Stimulated activated CD4-positive, alpha-beta T cell treated with anti-CD3 and anti-CD28 coated beads, Interleukin-1b, Interleukin-23, amount 100 ng/mL, for 48 hours (primary cell): ENCODE results near the gene CCDC177.

Experiments used
- DNase-seq: peaks from one replicate; pipeline ENCODE4 v3.0.0-alpha.2; 2020

CCDC177 gene

DNA sequence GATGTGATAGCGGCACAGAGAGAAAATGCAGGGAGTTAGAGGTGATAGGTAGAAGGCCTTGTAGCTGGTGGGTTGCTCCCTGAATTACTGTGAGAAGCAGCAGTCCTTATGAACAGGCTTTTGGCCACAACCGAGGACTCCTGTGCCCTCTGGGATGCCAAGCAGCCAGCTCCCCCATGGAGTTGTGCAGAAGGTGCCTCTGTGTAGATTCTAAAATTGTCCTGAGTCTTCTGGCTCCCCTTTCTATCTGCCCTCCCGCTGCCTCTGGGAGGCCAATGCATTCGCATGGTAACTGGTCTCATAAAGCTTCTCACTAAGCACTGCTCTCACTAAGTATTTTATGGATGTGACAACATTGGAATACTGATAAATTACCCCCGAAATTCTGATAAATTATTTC lies 20.7 kb upstream of the CCDC177 start:
- DNase-seq = no peak

DNA sequence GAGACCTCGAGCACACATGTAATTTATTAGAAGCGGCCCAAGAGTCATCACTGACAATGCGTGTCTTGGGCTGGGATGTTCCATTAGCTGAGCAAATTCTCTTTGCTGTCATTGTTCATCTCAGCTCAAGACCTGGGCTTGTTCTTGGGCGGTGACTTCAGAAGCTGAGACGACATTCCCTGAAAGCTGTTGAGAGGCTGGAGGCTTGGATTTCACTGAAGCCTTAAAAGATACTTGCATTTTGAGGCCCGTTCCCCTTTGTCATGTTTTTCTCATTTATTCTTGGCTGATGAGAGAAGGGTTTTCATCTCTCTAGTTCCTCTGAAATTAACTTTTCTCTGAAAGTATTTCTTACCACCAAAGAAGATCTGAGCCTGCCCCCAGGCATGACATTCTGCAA lies 20.2 kb upstream of the CCDC177 start:
- no peak for DNase-seq

DNA sequence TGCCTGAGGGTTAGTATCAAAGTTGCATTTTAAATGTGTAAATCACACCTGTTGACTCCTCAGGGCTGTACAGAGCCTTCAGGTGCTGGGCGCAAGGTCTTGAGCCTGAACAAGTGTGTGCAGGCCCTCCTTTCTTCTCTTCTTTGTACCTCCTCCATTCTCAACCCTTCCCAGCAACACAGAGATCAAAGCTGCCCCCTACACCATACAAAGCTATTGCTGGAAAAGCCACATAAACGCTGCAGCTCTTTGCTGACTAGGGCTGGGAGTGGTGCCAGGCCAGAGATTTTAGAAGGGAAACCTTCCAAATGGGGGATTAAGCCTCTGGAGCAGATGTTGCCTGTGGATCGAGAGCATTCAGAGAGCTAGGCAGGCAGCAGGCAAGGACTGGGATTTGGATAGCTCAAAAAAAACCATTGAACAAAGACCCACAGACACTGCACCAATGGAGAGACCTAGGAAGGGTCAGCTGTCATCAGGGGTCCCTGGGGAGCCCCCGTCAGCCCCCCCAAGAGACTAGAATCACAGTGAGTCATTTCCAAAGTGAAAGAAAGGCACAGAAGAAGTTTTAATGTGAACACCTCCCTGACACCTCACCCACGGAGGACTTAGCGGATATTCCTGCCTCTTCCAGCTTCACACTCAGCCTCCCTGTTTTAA lies 18.5 kb upstream of the CCDC177 start:
- DNase-seq = no peak

DNA sequence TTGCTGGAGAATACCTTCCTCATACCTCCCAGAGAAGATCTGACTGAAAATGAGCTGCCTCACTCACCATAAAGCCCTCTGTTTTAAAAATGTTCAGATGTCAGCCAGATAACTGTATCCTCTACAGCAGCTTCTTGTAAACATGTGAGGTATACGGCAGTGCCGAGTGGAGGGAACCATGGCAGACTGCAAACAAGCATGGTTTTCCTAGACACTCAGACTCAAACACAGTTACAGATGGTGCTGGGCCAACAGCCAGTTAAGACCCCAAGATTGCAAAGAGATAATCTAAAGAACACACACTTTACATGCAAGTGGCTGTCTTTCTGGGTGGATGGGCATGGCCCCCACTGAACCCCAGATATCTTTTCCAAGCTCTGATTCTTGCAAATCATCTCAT lies 16.6 kb upstream of the CCDC177 start:
- DNase-seq = no peak

DNA sequence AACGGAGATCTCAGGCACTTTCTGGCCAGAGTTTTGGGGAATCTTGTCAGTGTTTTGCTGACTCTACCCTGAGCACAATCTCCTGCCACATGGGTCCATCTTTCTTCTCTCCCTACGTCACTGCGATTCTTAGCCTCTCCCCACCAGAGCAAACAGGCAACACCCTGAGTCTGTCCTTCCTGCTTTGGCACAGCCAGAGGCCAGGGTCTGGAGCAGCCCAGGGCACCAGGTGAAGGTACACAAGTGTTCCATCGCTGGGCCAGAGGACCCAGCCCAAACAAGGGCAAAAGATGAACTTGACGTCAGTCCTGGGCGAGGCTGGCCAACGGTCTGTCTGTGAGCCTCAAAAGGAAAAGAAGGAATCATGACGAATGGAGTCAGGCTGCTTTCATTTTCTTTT lies 12.7 kb upstream of the CCDC177 start:
- no peak for DNase-seq

DNA sequence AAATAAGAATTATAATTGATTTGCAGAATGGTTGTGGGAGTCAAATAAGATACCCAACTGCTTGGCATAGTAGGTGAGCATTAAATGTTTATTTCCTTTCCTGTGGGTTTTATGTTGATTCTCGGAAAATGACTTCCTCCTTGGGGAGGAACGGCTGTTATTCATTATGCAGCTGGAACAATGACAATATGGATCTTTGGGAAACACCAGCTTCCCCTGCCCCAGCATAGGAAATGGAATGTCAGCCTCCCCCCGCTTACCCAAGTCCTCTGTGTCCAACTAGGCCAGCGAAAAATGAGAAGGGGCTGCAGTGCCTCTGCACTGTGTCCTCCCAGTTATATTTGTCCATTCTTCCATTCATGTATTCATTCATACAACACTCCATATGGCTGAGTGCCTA lies 11.7 kb upstream of the CCDC177 start:
- DNase-seq = no peak

DNA sequence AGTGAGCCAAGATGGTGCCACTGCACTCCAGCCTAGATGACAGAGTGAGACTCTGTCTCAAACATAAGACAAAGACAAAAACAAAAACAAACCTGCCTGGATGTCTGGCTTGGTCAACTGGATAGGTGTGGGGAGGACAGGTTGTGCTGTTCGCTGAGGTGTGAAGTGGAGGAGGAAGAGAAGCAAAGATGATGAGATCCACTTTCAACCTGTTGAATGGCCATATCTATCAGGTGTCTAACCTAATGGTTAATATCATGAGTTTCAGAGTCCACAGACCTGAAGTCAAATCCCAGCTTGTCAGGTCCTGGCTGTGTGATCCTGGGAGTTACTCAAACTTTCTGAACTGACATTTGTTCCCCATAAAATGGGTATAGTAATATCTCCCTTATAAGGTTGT lies 9.7 kb upstream of the CCDC177 start:
- DNase-seq = no peak

DNA sequence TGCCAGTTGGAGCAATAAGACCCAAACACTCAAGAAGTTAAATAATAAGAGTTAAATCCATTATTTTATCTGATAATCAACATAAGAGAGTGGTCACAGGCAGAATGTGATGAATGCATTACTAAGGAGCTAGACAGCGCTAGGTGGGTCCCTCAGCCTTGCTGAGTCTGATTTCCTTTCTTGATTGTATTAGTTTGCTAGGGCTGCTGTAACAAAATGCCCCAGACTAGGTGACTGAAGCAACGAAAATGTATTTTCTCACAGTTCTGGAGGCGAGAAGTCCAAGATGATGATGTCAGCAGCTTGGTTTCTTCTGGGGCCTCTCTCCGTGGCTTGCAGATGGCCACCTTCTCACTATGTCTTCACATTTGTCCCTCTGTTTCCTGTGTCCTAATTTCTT lies 8.2 kb upstream of the CCDC177 start:
- no peak for DNase-seq

DNA sequence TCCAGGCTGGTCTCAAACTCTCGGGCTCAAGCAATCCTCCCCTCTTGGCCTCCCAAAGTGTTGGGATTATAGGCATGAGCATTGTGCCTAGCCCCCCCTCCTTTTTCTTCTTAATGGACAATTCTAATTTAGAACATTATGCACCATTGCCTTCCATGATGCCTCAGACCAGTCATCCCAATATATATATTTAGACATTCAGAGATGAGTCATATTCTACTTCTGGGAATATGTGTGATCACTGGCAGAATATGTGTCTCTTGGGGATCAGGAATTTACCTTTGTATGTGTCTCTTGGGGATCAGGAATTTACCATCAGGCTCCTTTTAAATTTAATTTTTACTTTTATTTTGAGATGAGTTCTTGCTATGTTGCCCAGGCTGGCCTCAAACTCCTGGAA lies 7.5 kb upstream of the CCDC177 start:
- no peak for DNase-seq

DNA sequence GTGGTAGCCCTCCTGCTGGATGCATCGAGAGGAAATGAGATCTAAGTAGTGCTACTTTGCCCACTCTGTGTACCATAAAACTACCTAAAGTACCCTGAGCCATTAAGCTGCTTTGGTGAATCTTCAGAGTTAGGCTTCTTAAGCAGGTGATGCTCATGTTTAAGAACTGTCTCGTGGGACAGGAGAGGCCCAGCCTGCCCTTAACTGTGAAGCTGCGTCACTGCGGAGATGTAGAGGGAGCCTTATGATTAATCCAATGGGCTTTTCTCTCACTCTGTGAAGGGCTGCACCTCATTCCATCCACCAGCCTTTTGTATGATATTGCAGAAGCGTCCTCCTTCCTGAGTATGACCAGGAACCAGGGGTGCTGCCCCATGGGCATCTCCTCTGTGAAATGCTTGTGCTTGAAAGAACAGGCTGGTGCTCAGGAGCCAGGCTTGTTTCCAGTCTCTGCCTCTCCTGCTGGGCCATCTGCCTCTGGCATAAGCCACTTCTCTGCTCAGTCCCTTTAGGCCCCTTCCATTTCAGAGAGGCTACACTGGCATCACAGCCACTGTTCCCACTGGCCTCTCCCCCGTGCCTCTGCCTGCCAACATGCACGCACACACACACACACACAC lies 6.8 kb upstream of the CCDC177 start:
- no peak for DNase-seq

DNA sequence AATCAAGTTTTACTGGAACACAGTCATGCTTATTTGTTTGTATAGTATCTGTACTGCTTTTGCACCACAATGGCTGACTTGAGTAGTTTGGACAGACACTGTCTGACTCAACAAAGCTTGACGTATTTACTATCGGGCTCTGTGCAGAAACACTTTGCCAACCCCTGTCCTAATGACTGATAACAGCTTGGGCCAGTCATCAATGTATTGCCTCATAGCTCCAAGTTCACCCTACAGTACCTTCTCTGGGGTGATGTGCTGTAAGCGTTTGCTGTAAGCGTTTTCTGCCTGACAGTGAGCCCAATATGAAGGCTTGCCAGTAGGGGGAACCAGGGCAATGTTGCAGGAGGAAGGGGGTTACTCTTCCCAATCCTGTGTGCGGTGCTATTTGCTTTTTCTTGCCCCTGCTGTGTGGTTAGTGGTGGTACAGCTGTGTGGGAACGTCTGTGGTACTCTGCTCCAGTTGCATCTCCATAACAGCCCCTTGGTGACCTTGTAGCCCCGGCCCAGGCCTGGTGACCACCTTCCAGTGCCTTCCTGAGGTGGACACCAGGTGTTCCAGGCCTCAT lies 5.4 kb upstream of the CCDC177 start:
- DNase-seq = no peak

DNA sequence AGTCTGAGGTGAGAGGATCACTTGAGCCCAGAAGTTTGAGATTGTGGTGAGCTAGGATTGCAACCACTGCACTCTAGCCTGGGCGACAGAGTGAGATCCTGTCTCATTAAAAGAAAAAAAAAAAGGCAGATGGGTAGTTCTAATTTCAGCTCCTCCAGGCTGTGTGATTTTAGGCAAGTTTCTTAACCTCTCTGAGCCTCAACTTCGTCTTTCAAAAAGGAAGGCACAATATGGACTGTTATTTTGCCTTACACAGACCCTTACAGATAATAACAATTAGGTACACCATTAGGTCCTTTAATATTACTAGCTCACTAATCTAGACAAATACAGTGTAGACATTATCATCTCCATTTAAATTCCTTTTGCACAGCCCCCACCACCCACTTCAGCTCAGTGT lies 4.8 kb upstream of the CCDC177 start:
- DNase-seq = no peak

DNA sequence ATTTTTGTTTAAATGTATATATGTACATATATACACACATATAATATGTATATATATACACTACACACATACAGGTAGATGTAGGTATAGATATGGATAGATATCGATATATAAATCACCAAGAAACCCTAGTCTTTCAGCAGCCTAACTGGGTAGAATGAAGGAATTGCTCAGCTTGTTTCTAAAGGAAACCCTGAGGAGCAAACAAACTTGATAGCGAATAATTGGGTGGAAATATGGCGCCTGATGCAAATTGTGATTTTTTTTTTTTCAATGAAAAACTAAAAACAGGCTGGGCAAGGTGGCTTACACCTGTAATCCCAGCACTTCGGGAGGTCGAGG lies 254 bp upstream of the CCDC177 start:
- no peak for DNase-seq

DNA sequence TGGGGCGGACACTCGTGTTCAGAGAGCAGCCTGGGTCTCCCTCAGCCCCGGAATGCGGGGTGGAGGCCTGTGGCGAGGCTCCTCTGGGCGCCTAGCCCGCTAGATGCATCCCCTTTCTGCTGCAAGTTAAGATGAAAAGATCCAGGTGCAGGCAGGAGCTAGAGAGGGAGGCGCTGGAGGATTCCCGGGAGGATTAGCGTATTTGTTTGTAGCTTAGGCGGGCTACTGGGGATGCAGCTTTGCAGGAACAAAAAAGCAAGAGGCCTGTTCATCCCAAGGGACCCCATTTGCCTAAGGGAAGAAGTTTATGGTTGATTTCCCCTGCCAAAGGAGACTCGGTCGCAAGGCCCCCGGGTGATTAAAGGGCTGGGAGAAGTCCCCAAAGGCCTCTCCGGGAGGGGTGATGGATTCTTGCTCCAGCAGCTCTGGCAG lies 824 bp downstream of the CCDC177 start:
- no peak for DNase-seq

DNA sequence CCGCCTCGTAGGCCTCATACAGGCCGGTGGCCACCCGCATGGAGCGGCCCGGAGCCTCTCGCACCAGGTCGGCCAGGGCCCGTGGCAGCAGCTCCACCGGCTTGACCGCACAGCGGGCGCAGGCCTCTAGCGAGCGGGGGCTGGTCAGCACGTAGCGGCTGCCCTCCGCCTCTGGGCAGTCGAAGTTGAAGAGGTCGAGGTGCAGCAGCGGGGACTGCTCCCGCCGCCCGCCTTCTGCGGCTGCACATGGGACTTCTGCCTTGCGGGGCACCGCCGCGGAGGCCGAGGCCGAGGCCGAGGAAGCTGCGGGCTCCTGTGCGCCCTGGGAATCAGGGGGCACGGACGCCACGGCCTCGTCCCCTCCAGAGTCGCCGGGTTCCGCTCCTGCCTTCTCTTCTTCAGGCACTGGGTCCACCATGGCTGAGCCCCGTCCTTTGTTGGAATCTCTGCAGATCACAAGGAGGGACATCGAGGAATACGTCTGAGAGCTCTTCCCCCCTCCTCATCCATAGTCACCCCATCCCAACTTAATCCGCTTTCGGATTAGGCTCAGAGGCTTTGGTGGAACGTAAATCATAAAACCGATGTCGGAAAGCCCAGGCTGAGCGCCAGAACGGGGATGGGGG lies 1.4 kb downstream of the CCDC177 start:
- no peak for DNase-seq

DNA sequence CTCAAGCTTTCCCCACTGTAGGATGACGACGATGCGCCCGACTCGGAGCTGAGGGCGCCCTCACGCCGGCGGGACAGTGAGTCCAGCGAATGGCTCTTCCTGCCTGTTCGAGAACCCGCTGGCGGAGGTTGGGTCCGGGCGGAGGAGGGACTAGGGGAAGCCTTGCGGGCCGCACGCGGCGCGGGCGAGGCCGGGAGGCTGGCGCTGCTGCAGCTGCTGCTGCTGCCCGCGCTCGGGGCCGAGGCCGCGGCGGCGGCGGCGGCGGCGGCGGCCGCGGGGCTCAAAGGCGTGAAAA lies 1.9 kb downstream of the CCDC177 start:
- DNase-seq = no peak

DNA sequence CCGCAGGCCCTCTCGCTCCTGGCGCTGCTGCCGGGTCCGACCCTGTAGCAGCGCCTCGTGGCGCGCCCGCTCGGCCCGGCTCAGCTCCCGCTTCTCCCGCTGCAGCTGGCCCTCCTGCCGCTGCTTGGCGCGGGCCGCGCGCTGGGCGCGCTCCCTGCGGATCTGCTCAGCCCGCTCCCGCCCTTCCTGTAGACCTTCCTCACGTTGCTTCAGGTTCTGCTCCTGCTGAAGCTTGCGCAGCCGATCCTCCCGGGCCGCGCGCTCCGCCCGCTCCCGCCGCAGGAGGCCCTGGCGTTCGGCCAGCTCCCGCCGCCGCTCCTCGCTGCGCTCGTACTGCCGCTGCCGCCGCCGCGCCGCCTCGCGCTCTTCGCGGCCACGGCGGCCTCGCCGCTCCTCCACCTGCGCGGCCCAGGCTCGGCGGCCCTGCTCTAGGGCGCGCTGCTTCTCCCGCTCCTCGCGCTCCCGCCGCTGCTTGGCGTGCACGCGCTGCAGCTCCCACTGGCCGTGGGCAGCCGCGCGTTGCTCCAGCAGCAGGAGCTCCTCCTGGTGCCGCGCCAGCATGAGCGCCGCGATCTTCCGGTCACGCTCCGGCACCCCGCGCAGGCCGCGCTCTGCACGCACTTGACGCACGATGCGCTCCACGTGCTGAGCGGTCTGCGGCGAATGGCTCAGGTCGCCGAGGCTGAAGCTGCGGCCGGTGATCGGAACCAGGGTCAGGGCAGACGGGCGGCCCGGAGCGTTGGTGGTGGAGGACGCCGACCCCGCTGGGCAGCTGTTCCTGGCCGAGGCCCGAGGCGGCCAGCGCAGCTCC lies 2.4 kb downstream of the CCDC177 start:
- DNase-seq = no peak

DNA sequence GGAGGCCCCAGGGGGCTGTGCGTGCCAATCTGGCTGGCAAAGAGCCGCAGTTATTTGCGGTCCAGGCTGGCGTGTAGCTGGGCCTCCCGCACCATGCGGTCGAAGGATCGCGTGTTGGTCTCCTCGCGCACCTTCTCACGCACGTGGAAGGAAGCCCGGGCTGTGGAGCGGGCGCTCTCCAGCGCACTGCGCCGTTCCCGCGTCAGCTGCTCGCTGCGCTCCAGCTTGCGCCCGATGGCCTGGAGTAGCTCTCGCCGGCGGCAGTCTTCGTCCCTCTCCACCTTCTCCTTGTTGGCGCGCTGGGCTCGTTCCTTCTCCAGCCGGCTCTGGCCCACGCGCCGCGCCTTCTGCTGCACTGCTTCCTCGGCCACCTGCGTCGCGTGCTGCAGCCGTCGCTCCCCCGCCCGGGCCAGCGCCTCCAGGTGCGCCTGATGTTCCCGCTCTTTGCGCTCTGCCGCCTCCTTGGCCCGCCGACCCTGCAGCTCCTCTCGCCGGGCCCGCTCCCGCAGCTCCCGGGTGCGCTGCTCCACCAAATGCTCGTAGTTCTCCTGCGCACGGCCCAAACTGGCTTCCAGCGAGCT lies 3.1 kb downstream of the CCDC177 start:
- DNase-seq = no peak

DNA sequence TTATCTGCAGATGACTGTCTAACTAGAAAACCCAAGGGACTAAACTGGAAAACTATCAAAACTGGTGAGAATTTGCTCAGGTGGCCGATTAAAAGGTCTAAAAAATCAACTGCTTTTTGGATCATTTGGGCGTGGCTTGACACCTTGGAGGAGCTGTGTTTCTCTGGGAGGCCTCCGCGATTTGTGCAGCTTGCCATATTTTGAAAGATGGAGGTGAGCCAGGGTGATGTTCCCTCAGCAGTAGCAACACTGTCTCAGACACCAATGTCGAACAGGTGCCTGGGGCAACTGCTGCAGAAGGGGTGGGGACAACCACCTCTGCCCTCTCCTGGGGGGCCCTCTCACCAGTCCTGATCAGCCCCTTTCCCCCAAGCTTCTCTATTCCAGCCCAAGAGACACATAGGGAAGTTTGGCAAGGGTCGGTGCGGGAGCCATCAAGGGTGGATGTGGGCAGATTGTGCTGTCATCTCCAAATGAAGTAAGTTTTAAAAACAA lies 3.8 kb downstream of the CCDC177 start:
- no peak for DNase-seq

DNA sequence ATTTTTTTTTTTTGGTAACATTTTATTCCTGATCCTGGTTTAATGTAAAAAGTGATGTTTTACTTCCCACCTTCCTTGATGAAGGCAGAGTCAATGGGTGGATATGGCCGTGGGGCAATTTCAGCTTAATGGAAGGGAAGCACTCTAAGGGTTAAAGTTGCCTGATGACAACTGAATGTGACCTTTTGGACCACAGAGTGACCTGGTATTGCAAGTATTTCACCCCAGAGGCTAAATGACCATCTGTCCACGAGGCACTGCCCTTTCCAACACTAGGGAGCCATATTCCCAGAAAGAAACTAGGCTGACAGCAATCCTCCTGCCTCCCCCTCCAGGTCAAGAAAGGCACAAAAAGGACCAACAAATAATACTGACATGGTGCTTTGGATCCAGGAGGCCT lies 4.8 kb downstream of the CCDC177 start:
- DNase-seq = no peak

DNA sequence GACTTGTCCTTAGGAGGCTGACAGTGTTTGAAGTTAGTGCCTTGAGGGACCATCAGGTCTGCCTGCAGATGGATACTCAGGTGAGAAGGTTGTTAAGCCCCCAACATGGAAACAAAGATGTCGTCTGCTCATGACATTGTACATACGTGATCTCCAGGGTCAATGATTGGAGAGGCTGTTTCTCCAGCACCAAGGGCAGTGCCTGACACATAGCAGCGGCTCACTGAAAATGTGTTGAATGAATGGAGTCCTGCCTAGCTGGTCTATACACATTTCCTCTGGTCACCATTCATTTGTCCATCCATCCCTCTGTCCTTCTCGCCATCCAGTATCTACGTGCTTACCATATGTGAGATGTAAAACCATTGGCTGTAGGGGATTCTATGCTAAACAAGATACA lies 7.1 kb downstream of the CCDC177 start:
- DNase-seq = no peak

DNA sequence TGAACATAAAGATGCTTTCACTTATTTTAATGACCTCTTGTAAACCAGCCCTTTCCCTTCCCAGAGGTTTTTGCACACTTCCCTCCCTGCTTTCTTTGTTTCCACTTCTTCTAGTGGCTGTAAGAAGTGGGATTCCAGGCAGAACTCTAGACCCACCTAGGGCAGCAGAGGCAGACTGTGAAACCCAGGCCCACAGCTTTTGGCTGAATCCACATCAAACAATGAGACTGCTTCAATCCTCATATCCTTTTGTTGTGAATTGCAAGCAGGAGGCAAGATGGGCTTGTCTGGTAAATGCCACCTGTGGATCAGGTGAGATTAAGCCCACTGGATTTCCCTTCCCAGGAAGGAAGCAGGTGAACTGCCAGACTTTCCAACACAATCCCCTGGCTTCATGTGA lies 12.8 kb downstream of the CCDC177 start:
- no peak for DNase-seq

DNA sequence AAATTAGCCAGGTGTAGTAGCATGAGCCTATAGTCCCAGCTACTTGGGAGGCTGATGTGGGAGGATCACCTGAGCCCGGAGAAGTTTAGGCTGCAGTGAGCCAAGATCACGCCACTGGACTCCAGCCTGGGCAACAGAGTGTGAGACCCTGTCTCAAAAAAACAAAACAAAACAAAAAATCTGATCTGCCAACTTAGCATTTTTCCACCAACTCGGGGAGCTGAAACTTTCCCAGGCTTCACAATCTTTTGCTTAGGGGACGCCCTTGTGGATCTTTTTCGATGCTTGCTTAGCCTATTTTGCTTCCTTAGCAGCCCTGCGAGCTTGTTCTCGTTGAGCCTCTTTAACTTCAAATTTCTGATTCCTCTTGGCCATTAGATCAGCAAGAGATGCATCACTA lies 13.8 kb downstream of the CCDC177 start:
- no peak for DNase-seq
